SK-N-SH (cell line): ENCODE data around the gene SLC23A3. TPM values are rescaled to one million over a fixed set of nuclear protein-coding genes. Genes with fewer than 3 reads are reported as not detected.

Experiments used
- CTCF ChIA-PET: fragments of 300-600, 350-600 bp; formaldehyde crosslinking; extraction: SDS; loops from one replicate; lab custom pipeline; 2021; lab: Yijun Ruan, JAX
- POLR2A ChIA-PET: fragments of 350-600 bp; sonication (Branson Sonifier 250); formaldehyde crosslinking; extraction: SDS; loops from one replicate; lab custom pipeline; 2020; ENCODE audit warnings: antibody characterized with exemption, inconsistent platforms; lab: Yijun Ruan, JAX
- DNase-seq: peaks from one replicate; pipeline ENCODE4 v3.0.0; 2012
- H2AFZ ChIP-seq: fragments of 200-600 bp; sonication (generic); 2 replicates; pipeline ENCODE4 v1.8.1; 2016; ENCODE audit warnings: antibody characterized with exemption, mild to moderate bottlenecking, low read depth
- H3F3A ChIP-seq: fragments of 200-600 bp; sonication (generic); replicated peaks from 2 replicates; pipeline ENCODE3; 2016; ENCODE audit warnings: antibody characterized with exemption, mild to moderate bottlenecking; ENCODE audit not compliant: insufficient read depth
- H3K27ac ChIP-seq, 2 experiments: fragments of 200-500 bp in 1 of 2; fragments of 200-600 bp in 1 of 2; sonication (Bioruptor generic) in 1 of 2; sonication (generic), shearing (Covaris generic) in 1 of 2; 2 replicates each; pipeline versions ENCODE4 v1.5.1 to v1.6.1; 2014 to 2016; ENCODE audit warnings: low read depth in 2 of 2, inconsistent platforms in 1 of 2, low read length in 1 of 2, mild to moderate bottlenecking in 1 of 2, mixed read lengths in 1 of 2
- H3K27me3 ChIP-seq: fragments of 200-600 bp; sonication (generic), shearing (Covaris generic); 2 replicates; pipeline ENCODE4 v1.6.1; 2016; ENCODE audit warnings: mixed run types; ENCODE audit not compliant: insufficient read depth
- H3K36me3 ChIP-seq, 2 experiments: fragments of 200-500 bp in 1 of 2; fragments of 200-600 bp in 1 of 2; sonication (Bioruptor generic) in 1 of 2; sonication (generic) in 1 of 2; replicated peaks in 1 of 2; 2 replicates each; pipeline versions ENCODE3 to v1.5.1; 2014 to 2016; ENCODE audit warnings: low read length in 1 of 2, mild to moderate bottlenecking in 1 of 2; ENCODE audit not compliant: insufficient read depth in 2 of 2, control insufficient read depth in 1 of 2
- H3K4me1 ChIP-seq, 2 experiments: fragments of 200-500 bp in 1 of 2; fragments of 200-600 bp in 1 of 2; sonication (Bioruptor generic) in 1 of 2; sonication (generic), shearing (Covaris generic) in 1 of 2; 2 replicates each; pipeline versions ENCODE4 v1.5.1 to v1.6.1; 2014 to 2016; ENCODE audit warnings: low read depth in 1 of 2, low read length in 1 of 2, mixed run types in 1 of 2; ENCODE audit not compliant: insufficient read depth in 2 of 2, control insufficient read depth in 1 of 2
- H3K4me2 ChIP-seq: fragments of 200-600 bp; sonication (generic), shearing (Covaris generic); 2 replicates; pipeline ENCODE4 v1.6.1; 2017; ENCODE audit warnings: mixed run types
- H3K4me3 ChIP-seq, 2 experiments: fragments of 200-500 bp in 1 of 2; fragments of 200-600 bp in 1 of 2; sonication (Bioruptor generic) in 1 of 2; sonication (generic), shearing (Covaris generic) in 1 of 2; 2 replicates each; pipeline versions ENCODE4 v1.5.1 to v1.8.1; 2014 to 2016; ENCODE audit warnings: low read depth in 2 of 2, inconsistent platforms in 1 of 2, low read length in 1 of 2, mild to moderate bottlenecking in 1 of 2, mixed read lengths in 1 of 2, moderate library complexity in 1 of 2
- H3K79me2 ChIP-seq: fragments of 200-600 bp; sonication (generic); 2 replicates; pipeline ENCODE4 v1.8.1; 2017; ENCODE audit warnings: mild to moderate bottlenecking; ENCODE audit not compliant: insufficient read depth
- H3K9ac ChIP-seq: fragments of 200-600 bp; sonication (generic); 2 replicates; pipeline ENCODE4 v1.6.1; 2017; ENCODE audit warnings: mixed run types
- H3K9me2 ChIP-seq: fragments of 200-600 bp; sonication (generic); 2 replicates; pipeline ENCODE4 v1.6.1; 2017; ENCODE audit warnings: mixed run types
- H3K9me3 ChIP-seq: fragments of 200-600 bp; sonication (generic); 2 replicates; pipeline ENCODE4 v1.6.1; 2017; ENCODE audit warnings: mixed run types, mild to moderate bottlenecking, moderate library complexity
- H4K20me1 ChIP-seq: fragments of 200-600 bp; sonication (generic); 2 replicates; pipeline ENCODE4 v1.6.1; 2017; ENCODE audit warnings: mild to moderate bottlenecking, mixed run types; ENCODE audit not compliant: insufficient read depth
- EP300 ChIP-seq, 2 experiments: IDR thresholded peaks; 2 replicates each; pipeline versions ENCODE4 v1.4.0 to v1.6.1; 2012; ENCODE audit warnings: borderline replicate concordance in 1 of 2, low read depth in 1 of 2, low read length in 1 of 2
- FOXM1 ChIP-seq: IDR thresholded peaks from 2 replicates; pipeline ENCODE4 v1.4.0; 2012; ENCODE audit warnings: low read depth, mild to moderate bottlenecking
- GABPA ChIP-seq: IDR thresholded peaks from 2 replicates; pipeline ENCODE4 v1.4.0; 2012; ENCODE audit warnings: low read depth, mild to moderate bottlenecking
- IRF3 ChIP-seq: fragments of 150-350 bp; IDR thresholded peaks from 2 replicates; pipeline ENCODE4 v1.6.1; 2016; ENCODE audit warnings: mild to moderate bottlenecking, low read depth, low read length
- JUND ChIP-seq: IDR thresholded peaks from 2 replicates; pipeline ENCODE4 v1.4.0; 2012
- MEF2A ChIP-seq: IDR thresholded peaks from 2 replicates; pipeline ENCODE4 v1.4.0; 2012; ENCODE audit warnings: low read depth, borderline replicate concordance
- NFIC ChIP-seq: IDR thresholded peaks from 2 replicates; pipeline ENCODE4 v1.4.0; 2012; ENCODE audit warnings: borderline replicate concordance
- POLR2AphosphoS5 ChIP-seq: IDR thresholded peaks from 2 replicates; pipeline ENCODE4 v1.6.1; 2012; ENCODE audit warnings: low read depth, low read length
- RAD21 ChIP-seq: IDR thresholded peaks from 2 replicates; pipeline ENCODE4 v1.6.1; 2012; ENCODE audit warnings: mild to moderate bottlenecking, low read length
- REST ChIP-seq: IDR thresholded peaks from 2 replicates; pipeline ENCODE4 v1.6.1; 2012; ENCODE audit warnings: mild to moderate bottlenecking, low read depth, low read length, moderate library complexity
- RXRA ChIP-seq: IDR thresholded peaks from 2 replicates; pipeline ENCODE4 v1.4.0; 2012; ENCODE audit warnings: low read depth, mild to moderate bottlenecking, borderline replicate concordance
- SIN3A ChIP-seq: IDR thresholded peaks from 2 replicates; pipeline ENCODE4 v1.6.1; 2012; ENCODE audit warnings: low read depth, mild to moderate bottlenecking, low read length, moderate library complexity, borderline replicate concordance
- TAF1 ChIP-seq: IDR thresholded peaks from 2 replicates; pipeline ENCODE4 v1.6.1; 2012; ENCODE audit warnings: low read depth, mild to moderate bottlenecking, low read length, moderate library complexity, borderline replicate concordance
- TCF12 ChIP-seq: IDR thresholded peaks from 2 replicates; pipeline ENCODE4 v1.4.0; 2012
- USF2 ChIP-seq: fragments of 150-350 bp; IDR thresholded peaks from 2 replicates; pipeline ENCODE4 v1.6.1; 2017; ENCODE audit warnings: antibody characterized with exemption, low read length, low read depth, borderline replicate concordance
- ZBTB33 ChIP-seq: IDR thresholded peaks from 2 replicates; pipeline ENCODE4 v1.4.0; 2012; ENCODE audit warnings: low read depth, borderline replicate concordance
- WGBS: methylation state at CpG from one replicate; pipeline ENCODE4 v1.1.6; 2017; ENCODE audit warnings: low lambda C conversion rate; 5-methylcytosine and 5-hydroxymethylcytosine counted together
- polyA plus RNA-seq, 3 experiments: library from polyadenylated mRNA; depleted of rRNA; stranded (reverse); fragments of >200 nt; gene quantifications; 2 replicates each; pipeline ENCODE4 v1.2.3, GENCODE V29; 2012

SLC23A3 gene
- polyA plus RNA-seq, 1 of the 3 experiments (the other 2 are of a cell fraction), result 2.1 TPM

GRCh38 chr2:219215871-219216534, 46.2 kb upstream of the SLC23A3 start:
- Histone ChIP-seq H3K9me2 (no peaks in the 10 kb centered on the region), H3K9ac (no peak overlapping the region), H3F3A (peaks cover 27% of the 10 kb centered on the region), H3K79me2 (no peaks in the 10 kb centered on the region), H4K20me1 (no peaks in the 10 kb centered on the region), H3K27me3 (no peaks in the 10 kb centered on the region), H3K4me3 (no peak overlapping the region), H3K4me1 (peaks cover 5 to 30% of the 10 kb centered on the region in 2 experiments; a peak in 3 of 4 replicates), H3K9me3 (no peaks in the 10 kb centered on the region), H3K36me3 (peaks cover 13 to 46% of the 10 kb centered on the region in 2 experiments), H2AFZ (no peak overlapping the region), H3K4me2 (no peak overlapping the region), H3K27ac (no peak overlapping the region; a peak in 1 of 4 replicates)
- WGBS, result 92% methylated on average over 25 of the region's 27 CpGs
- ChIA-PET POLR2A (interaction anchor here (0.5 to 4.0 kb wide), 3 partner anchors 9 to 29 kb away, joined by 3 to 52 read pairs (median 3); partner anchors contain the start of genes GLB1L, STK16 and ZFAND2B), CTCF (interaction anchor here (1.1 to 4.7 kb wide), 6 partner anchors 9 to 79 kb away, joined by 3 to 26 read pairs (median 6); partner anchors contain the start of genes NHEJ1 and ZFAND2B)
- TF ChIP-seq USF2 (no peak), POLR2AphosphoS5 (no peak), RXRA (no peak), SIN3A (no peak), REST (no peak), RAD21 (no peak), JUND (no peak), GABPA (no peak), FOXM1 (no peak), IRF3 (no peak), EP300 (IDR thresholded peaks at IDR 0.05; ENCODE audit: borderline replicate concordance in 1 of 2, low read depth in 1 of 2, low read length in 1 of 2) (no peak), ZBTB33 (no peak), MEF2A (no peak), TAF1 (no peak), TCF12 (no peak), NFIC (no peak)
- no peak for DNase-seq
